Stimulated activated CD8-positive, alpha-beta memory T cell treated with anti-CD3 and anti-CD28 coated beads, Interleukin-7, amount 100 ng/mL, for 24 hours (primary cell): ENCODE measurements around the gene GJB3.
"Not testable (repeated sequence)": the region's sequence is repeated elsewhere in the genome, so short reads cannot be mapped to it uniquely, and the experiment has no call there.

Source experiments
- DNase-seq: peaks from one replicate; pipeline ENCODE4 v3.0.0-alpha.2; 2020; ENCODE audit warnings: low read depth

Gene GJB3

GRCh38 chr1:34786521-34787325 lies 5.7 kb downstream of the GJB3 start:
- peak; percentile 42 for DNase-seq

- no peak for DNase-seq
Observed at GRCh38 chr1:34787461-34788420, 6.7 kb downstream of the GJB3 start.

GRCh38 chr1:34790985-34791384 lies 10.0 kb downstream of the GJB3 start:
- no peak for DNase-seq

GRCh38 chr1:34792424-34792823 lies 11.4 kb downstream of the GJB3 start:
- DNase-seq, result no peak

GRCh38 chr1:34792868-34793727 lies 12.1 kb downstream of the GJB3 start, which contains the start of gene GJA4:
TSS of gene GJA4 (plus strand) at chr1:34792999. CDS start at chr1:34794214, 1,215 bp downstream.
- DNase-seq, result no peak

- DNase-seq, result no peak
Observed at GRCh38 chr1:34794001-34794789, 13.2 kb downstream of the GJB3 start.

- DNase-seq, result no peak
Observed at GRCh38 chr1:34794790-34795180, 13.8 kb downstream of the GJB3 start.

GRCh38 chr1:34795916-34796315 lies 14.9 kb downstream of the GJB3 start:
- DNase-seq, result no peak

GRCh38 chr1:34796990-34797389 lies 16.0 kb downstream of the GJB3 start:
- no peak for DNase-seq

GRCh38 chr1:34800214-34800613 lies 19.2 kb downstream of the GJB3 start:
- DNase-seq, result no peak

- DNase-seq, result no peak
Observed at GRCh38 chr1:34803770-34804169, 22.8 kb downstream of the GJB3 start.

GRCh38 chr1:34806396-34806795 lies 25.4 kb downstream of the GJB3 start:
- DNase-seq, result no peak

- no peak for DNase-seq
Observed at GRCh38 chr1:34808051-34808810, 27.2 kb downstream of the GJB3 start.

- DNase-seq, result not testable (repeated sequence)
Observed at GRCh38 chr1:34810781-34811180, 29.8 kb downstream of the GJB3 start.

GRCh38 chr1:34816332-34816731 lies 35.3 kb downstream of the GJB3 start:
- DNase-seq, result no peak

- no peak for DNase-seq
Observed at GRCh38 chr1:34816778-34817177, 35.8 kb downstream of the GJB3 start.

- DNase-seq, result not testable (repeated sequence)
Observed at GRCh38 chr1:34818862-34819261, 37.8 kb downstream of the GJB3 start.

GRCh38 chr1:34822202-34822601 lies 41.2 kb downstream of the GJB3 start:
- DNase-seq, result no peak

- DNase-seq, result no peak
Observed at GRCh38 chr1:34824817-34825454, 43.9 kb downstream of the GJB3 start.
